ENCODE data around the gene POLR1G.

DNA sequence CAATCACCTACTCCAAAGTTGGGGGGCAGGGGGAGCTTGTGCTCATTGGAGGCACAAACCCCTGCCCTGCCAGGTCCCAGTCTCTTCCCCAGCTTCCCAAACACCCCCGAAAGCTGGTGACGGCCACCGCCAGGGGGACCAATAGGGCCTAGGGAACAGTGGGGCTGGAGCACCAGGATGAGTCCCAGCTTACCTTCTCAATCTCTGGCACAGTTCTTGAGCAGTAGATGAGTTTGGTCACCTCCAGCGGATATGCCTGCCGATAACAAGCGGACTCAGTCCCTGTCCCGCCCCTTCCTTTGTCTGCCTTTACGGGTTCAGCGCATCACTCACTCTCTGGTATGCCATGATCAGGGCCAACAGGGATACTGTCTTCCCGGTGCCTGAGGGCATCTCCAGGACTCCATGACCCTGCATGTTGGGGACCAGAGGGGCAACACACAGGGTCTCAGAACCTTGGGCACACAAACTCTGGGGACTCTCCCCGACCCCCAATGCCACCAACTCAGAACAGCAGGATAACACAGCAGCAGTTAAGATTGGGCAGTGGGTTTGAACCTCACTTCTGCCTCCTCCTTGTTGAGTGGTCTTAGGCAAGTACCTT is 37.6 kb upstream of the POLR1G start:
- TF ChIP-seq CTCF (conservative IDR thresholded peaks at IDR 0.05; ENCODE audit: low read length) (no peak), EZH2phosphoT487 (IDR thresholded peaks at IDR 0.05; ENCODE audit: borderline replicate concordance, low read depth, low read length) (no peak)

Data from OCI-LY7 (cell line).